ENCODE results near the gene CDHR1.
A peak's percentile ranks its signal among the peaks of the same experiment; 100 is the strongest.

CDHR1 gene

GRCh38 chr10:84201244-84201606 lies 6.9 kb downstream of the CDHR1 start:
- no peak for DNase-seq (ENCODE audit: low spot score)

GRCh38 chr10:84201682-84202081 lies 7.3 kb downstream of the CDHR1 start:
- no peak for DNase-seq (ENCODE audit: low spot score)

- DNase-seq (ENCODE audit: low spot score), result no peak
Observed at GRCh38 chr10:84202349-84202748, 8.0 kb downstream of the CDHR1 start.

- no peak for DNase-seq (ENCODE audit: low spot score)
Observed at GRCh38 chr10:84204122-84204521, 9.8 kb downstream of the CDHR1 start.

GRCh38 chr10:84204610-84205009 lies 10.3 kb downstream of the CDHR1 start:
- DNase-seq (ENCODE audit: low spot score), result no peak

- DNase-seq (ENCODE audit: low spot score), result peak; percentile 36
Observed at GRCh38 chr10:84205049-84205852, 10.9 kb downstream of the CDHR1 start.

GRCh38 chr10:84205853-84206525 lies 11.7 kb downstream of the CDHR1 start:
- no peak for DNase-seq (ENCODE audit: low spot score)

GRCh38 chr10:84208023-84208422 lies 13.7 kb downstream of the CDHR1 start:
- no peak for DNase-seq (ENCODE audit: low spot score)

GRCh38 chr10:84211566-84211965 lies 17.2 kb downstream of the CDHR1 start:
- no peak for DNase-seq (ENCODE audit: low spot score)

GRCh38 chr10:84212014-84212413 lies 17.7 kb downstream of the CDHR1 start:
- DNase-seq (ENCODE audit: low spot score), result no peak

GRCh38 chr10:84213076-84213475 lies 18.7 kb downstream of the CDHR1 start:
- DNase-seq (ENCODE audit: low spot score), result no peak

- DNase-seq (ENCODE audit: low spot score), result no peak
Observed at GRCh38 chr10:84214046-84214572, 19.8 kb downstream of the CDHR1 start.

GRCh38 chr10:84214612-84215235 lies 20.4 kb downstream of the CDHR1 start:
- DNase-seq (ENCODE audit: low spot score), result peak; percentile 34

- DNase-seq (ENCODE audit: low spot score), result no peak
Observed at GRCh38 chr10:84216834-84217233, 22.5 kb downstream of the CDHR1 start.

- no peak for DNase-seq (ENCODE audit: low spot score)
Observed at GRCh38 chr10:84217746-84218145, 23.4 kb downstream of the CDHR1 start.

GRCh38 chr10:84221916-84222315 lies 27.6 kb downstream of the CDHR1 start:
- DNase-seq (ENCODE audit: low spot score), result no peak

GRCh38 chr10:84224411-84225028 lies 30.2 kb downstream of the CDHR1 start:
- no peak for DNase-seq (ENCODE audit: low spot score)

- no peak for DNase-seq (ENCODE audit: low spot score)
Observed at GRCh38 chr10:84225427-84226173, 31.3 kb downstream of the CDHR1 start, which contains the start of gene LRIT2. LRIT2 (minus strand) TSS chr10:84225544; CDS start chr10:84225520, 24 bp downstream.

- no peak for DNase-seq (ENCODE audit: low spot score)
Observed at GRCh38 chr10:84226616-84227015, 32.3 kb downstream of the CDHR1 start.

- DNase-seq (ENCODE audit: low spot score), result no peak
Observed at GRCh38 chr10:84227810-84228209, 33.5 kb downstream of the CDHR1 start.

GRCh38 chr10:84230359-84230758 lies 36.0 kb downstream of the CDHR1 start:
- DNase-seq (ENCODE audit: low spot score), result no peak

GRCh38 chr10:84232376-84232775 lies 38.0 kb downstream of the CDHR1 start:
- DNase-seq (ENCODE audit: low spot score), result no peak
